GM21786 (cell line): ENCODE data around the gene EIF2AK3.
"Not testable (repeated sequence)": the region's sequence is repeated elsewhere in the genome, so short reads cannot be mapped to it uniquely, and the experiment has no call there.

Experiments
- ATAC-seq: cut with Tn5 transposase; IDR thresholded peaks from one replicate; pipeline ENCODE4 v1.9.1; 2021; ENCODE audit not compliant: unreplicated experiment

EIF2AK3 gene

GRCh38 chr2:88637464-88637863, 10.2 kb upstream of the EIF2AK3 start:
- no peak for ATAC-seq

GRCh38 chr2:88636026-88636425, 8.8 kb upstream of the EIF2AK3 start:
- no peak for ATAC-seq

- ATAC-seq: no peak
These were observed 5.3 kb upstream of the EIF2AK3 start for GRCh38 chr2:88632569-88632968.

- ATAC-seq: no peak
These were observed 1.3 kb upstream of the EIF2AK3 start for GRCh38 chr2:88628571-88628939.

- peak; percentile 35 for ATAC-seq
These were observed 749 bp upstream of the EIF2AK3 start for GRCh38 chr2:88627856-88628570.

- no peak for ATAC-seq
These were observed 851 bp downstream of the EIF2AK3 start for GRCh38 chr2:88626171-88627054.

- ATAC-seq: no peak
These were observed 2.8 kb downstream of the EIF2AK3 start for GRCh38 chr2:88624477-88624876.

GRCh38 chr2:88623831-88624465, 3.3 kb downstream of the EIF2AK3 start:
- not testable (repeated sequence) for ATAC-seq

- no peak for ATAC-seq
These were observed 5.0 kb downstream of the EIF2AK3 start for GRCh38 chr2:88622307-88622706.

- no peak for ATAC-seq
These were observed 5.8 kb downstream of the EIF2AK3 start for GRCh38 chr2:88621432-88621831.

GRCh38 chr2:88620015-88620414, 7.2 kb downstream of the EIF2AK3 start:
- no peak for ATAC-seq

GRCh38 chr2:88615822-88616221, 11.4 kb downstream of the EIF2AK3 start:
- peak; percentile 54 for ATAC-seq

- ATAC-seq: peak; percentile 78
These were observed 12.6 kb downstream of the EIF2AK3 start for GRCh38 chr2:88614497-88615157.

- no peak for ATAC-seq
These were observed 13.3 kb downstream of the EIF2AK3 start for GRCh38 chr2:88613921-88614320.

- ATAC-seq: no peak
These were observed 19.1 kb downstream of the EIF2AK3 start for GRCh38 chr2:88608184-88608583.

- ATAC-seq: no peak
These were observed 19.8 kb downstream of the EIF2AK3 start for GRCh38 chr2:88607416-88607815.

GRCh38 chr2:88606371-88607030, 20.8 kb downstream of the EIF2AK3 start:
- ATAC-seq: peak; percentile 77

- ATAC-seq: no peak
These were observed 24.1 kb downstream of the EIF2AK3 start for GRCh38 chr2:88603146-88603545.

- ATAC-seq: no peak
These were observed 25.2 kb downstream of the EIF2AK3 start for GRCh38 chr2:88602022-88602421.

GRCh38 chr2:88601286-88601685, 26.0 kb downstream of the EIF2AK3 start:
- ATAC-seq: no peak

GRCh38 chr2:88600038-88600465, 27.2 kb downstream of the EIF2AK3 start:
- ATAC-seq: peak; percentile 99
